OCI-LY1 (cell line): ENCODE data around the gene ASIC4.

Experiments
- H2AFZ ChIP-seq: fragments of 200-600 bp; sonication (generic), shearing (Covaris generic); 2 replicates; pipeline ENCODE4 v1.6.0; 2014; ENCODE audit warnings: antibody characterized with exemption, mild to moderate bottlenecking, low read length
- H3F3A ChIP-seq: fragments of 200-600 bp; sonication (generic), shearing (Covaris generic); 2 replicates; pipeline ENCODE4 v1.6.0; 2014; ENCODE audit warnings: mild to moderate bottlenecking, antibody characterized with exemption, low read length, moderate library complexity; ENCODE audit not compliant: insufficient read depth
- H3K27ac ChIP-seq: fragments of 200-600 bp; sonication (generic); 2 replicates; pipeline ENCODE4 v1.5.1; 2014; ENCODE audit warnings: low read length, mixed run types, mild to moderate bottlenecking, low read depth; ENCODE audit not compliant: poor library complexity, severe bottlenecking
- H3K27me3 ChIP-seq: fragments of 200-600 bp; sonication (generic); 2 replicates; pipeline ENCODE4 v1.6.0; 2014; ENCODE audit warnings: antibody characterized with exemption, mild to moderate bottlenecking, low read length, moderate library complexity; ENCODE audit not compliant: insufficient read depth
- H3K36me3 ChIP-seq: fragments of 200-600 bp; sonication (generic); 2 replicates; pipeline ENCODE4 v1.6.1; 2014; ENCODE audit warnings: mild to moderate bottlenecking, antibody characterized with exemption, low read length, moderate library complexity, mixed read lengths; ENCODE audit not compliant: insufficient read depth
- H3K4me1 ChIP-seq: fragments of 200-600 bp; sonication (generic); 2 replicates; pipeline ENCODE4 v1.5.1; 2014; ENCODE audit warnings: mild to moderate bottlenecking, low read length, moderate library complexity; ENCODE audit not compliant: insufficient read depth, severe bottlenecking
- H3K4me2 ChIP-seq: fragments of 200-600 bp; sonication (generic), shearing (Covaris generic); 2 replicates; pipeline ENCODE4 v1.6.1; 2014; ENCODE audit warnings: low read length
- H3K4me3 ChIP-seq: fragments of 200-600 bp; sonication (generic); 2 replicates; pipeline ENCODE4 v1.5.1; 2014; ENCODE audit warnings: low read length, low read depth, mild to moderate bottlenecking, mixed read lengths; ENCODE audit not compliant: poor library complexity, severe bottlenecking
- H3K79me2 ChIP-seq: fragments of 200-600 bp; shearing (Covaris generic); 2 replicates; pipeline ENCODE4 v1.6.1; 2016; ENCODE audit warnings: mixed run types, low read length, mixed read lengths; ENCODE audit not compliant: insufficient read depth
- H3K9ac ChIP-seq: fragments of 200-600 bp; sonication (generic), shearing (Covaris generic); 2 replicates; pipeline ENCODE4 v1.6.1; 2014; ENCODE audit warnings: mild to moderate bottlenecking, low read length, mixed read lengths
- H3K9me2 ChIP-seq: fragments of 200-600 bp; sonication (generic), shearing (Covaris generic); 2 replicates; pipeline ENCODE4 v1.6.1; 2014; ENCODE audit warnings: low read depth, mild to moderate bottlenecking, low read length, mixed read lengths
- H3K9me3 ChIP-seq: fragments of 200-600 bp; shearing (Covaris generic); 2 replicates; pipeline ENCODE4 v1.6.1; 2014; ENCODE audit warnings: low read length, mixed read lengths
- H4K20me1 ChIP-seq: fragments of 200-600 bp; sonication (generic), shearing (Covaris generic); 2 replicates; pipeline ENCODE4 v1.6.0; 2016; ENCODE audit warnings: mild to moderate bottlenecking, low read length; ENCODE audit not compliant: insufficient read depth
- CTCF ChIP-seq: fragments of 200-600 bp; sonication (generic), shearing (Covaris generic); IDR thresholded peaks from 2 replicates; pipeline ENCODE4 v1.5.1; 2017; ENCODE audit warnings: mild to moderate bottlenecking, antibody characterized with exemption, low read length, moderate library complexity, mixed read lengths
- EZH2 ChIP-seq: fragments of 200-600 bp; sonication (generic), shearing (Covaris generic); IDR thresholded peaks from 2 replicates; pipeline ENCODE4 v1.8.0; 2017; ENCODE audit warnings: borderline replicate concordance, mixed run types, mild to moderate bottlenecking, antibody characterized with exemption, low read length, moderate library complexity, mixed read lengths

Gene ASIC4

GRCh38 chr2:219575566-219576504 lies 61.6 kb downstream of the ASIC4 start:
- Histone ChIP-seq H3K27ac (no peak overlapping the region), H3K9ac (no peak overlapping the region), H3K4me2 (no peak overlapping the region), H3K9me3 (no peaks in the 10 kb centered on the region), H3K9me2 (no peaks in the 10 kb centered on the region), H3F3A (no peaks in the 10 kb centered on the region), H3K27me3 (no peaks in the 10 kb centered on the region), H2AFZ (no peak overlapping the region), H3K79me2 (no peaks in the 10 kb centered on the region), H4K20me1 (no peaks in the 10 kb centered on the region), H3K4me1 (no peaks in the 10 kb centered on the region), H3K4me3 (no peak overlapping the region), H3K36me3 (no peaks in the 10 kb centered on the region)
- no peak for TF ChIP-seq EZH2

GRCh38 chr2:219576505-219577388 lies 62.5 kb downstream of the ASIC4 start:
- Histone ChIP-seq H3K4me2 (no peak overlapping the region), H3K9me2 (no peaks in the 10 kb centered on the region), H3K4me1 (no peaks in the 10 kb centered on the region), H3K4me3 (no peak overlapping the region), H3F3A (no peaks in the 10 kb centered on the region), H3K79me2 (no peaks in the 10 kb centered on the region), H3K36me3 (no peaks in the 10 kb centered on the region), H3K27me3 (no peaks in the 10 kb centered on the region), H2AFZ (no peak overlapping the region), H3K9ac (no peak overlapping the region), H3K9me3 (no peaks in the 10 kb centered on the region), H4K20me1 (no peaks in the 10 kb centered on the region), H3K27ac (no peak overlapping the region)
- TF ChIP-seq CTCF (no peak), EZH2 (no peak)

GRCh38 chr2:219578811-219579613 lies 64.7 kb downstream of the ASIC4 start:
- Histone ChIP-seq H4K20me1 (no peaks in the 10 kb centered on the region), H3K4me1 (no peaks in the 10 kb centered on the region), H3K4me2 (no peak overlapping the region), H3K9ac (no peak overlapping the region), H3K27me3 (no peaks in the 10 kb centered on the region), H2AFZ (no peak overlapping the region), H3K9me2 (no peaks in the 10 kb centered on the region), H3K9me3 (no peaks in the 10 kb centered on the region), H3K27ac (no peak overlapping the region), H3K79me2 (no peaks in the 10 kb centered on the region), H3K36me3 (no peaks in the 10 kb centered on the region), H3F3A (no peaks in the 10 kb centered on the region), H3K4me3 (no peak overlapping the region)
- TF ChIP-seq EZH2 = no peak
- no peak for TF ChIP-seq CTCF
